Measurements from ENCODE around the gene ASAP2.

ASAP2 gene

GRCh38 chr2:9430316-9431293 lies 224.0 kb downstream of the ASAP2 start:
- no peak for DNase-seq (ENCODE audit: low spot score)

DNA sequence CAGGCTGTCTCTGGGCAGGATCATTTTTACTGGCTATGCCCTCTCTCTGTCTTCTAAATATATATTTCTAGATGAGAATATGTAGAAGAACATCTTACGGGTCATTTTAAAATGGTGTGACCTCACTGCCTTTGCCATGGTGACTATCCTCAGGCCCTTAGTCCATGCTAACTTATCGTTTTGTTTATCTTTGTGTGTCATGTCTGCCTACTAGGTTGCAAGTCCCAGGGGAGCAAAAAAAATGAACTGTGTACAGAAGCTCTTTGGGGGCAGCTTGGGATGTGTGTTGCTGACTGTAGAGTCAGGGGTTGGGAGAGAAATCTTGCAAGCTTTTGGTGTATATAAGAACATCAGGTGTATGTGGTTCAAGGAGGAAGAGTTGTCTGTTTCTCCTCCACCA lies 227.9 kb downstream of the ASAP2 start:
- DNase-seq (ENCODE audit: low spot score) = no peak

GRCh38 chr2:9439536-9439935 lies 232.9 kb downstream of the ASAP2 start:
- no peak for DNase-seq (ENCODE audit: low spot score)

GRCh38 chr2:9440058-9440727 lies 233.6 kb downstream of the ASAP2 start:
- no peak for DNase-seq (ENCODE audit: low spot score)

DNA sequence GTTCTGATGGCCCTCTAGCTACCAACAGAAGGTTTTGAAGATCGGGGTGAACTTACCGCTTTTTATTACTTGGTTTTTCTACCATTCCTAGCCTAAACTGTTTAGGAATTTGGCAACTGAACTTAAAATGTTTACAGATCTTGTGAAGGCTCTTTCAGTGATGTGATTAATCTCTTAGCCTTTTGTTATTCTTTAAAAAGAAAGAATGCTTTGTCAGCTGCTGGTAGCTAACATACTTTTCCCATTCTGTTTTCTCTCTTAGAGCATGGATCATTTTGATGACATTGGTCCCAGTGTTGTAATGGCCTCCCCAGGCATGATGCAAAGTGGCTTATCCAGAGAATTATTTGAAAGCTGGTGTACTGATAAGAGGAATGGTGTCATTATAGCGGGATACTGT lies 234.9 kb downstream of the ASAP2 start:
- DNase-seq (ENCODE audit: low spot score) = no peak

DNA sequence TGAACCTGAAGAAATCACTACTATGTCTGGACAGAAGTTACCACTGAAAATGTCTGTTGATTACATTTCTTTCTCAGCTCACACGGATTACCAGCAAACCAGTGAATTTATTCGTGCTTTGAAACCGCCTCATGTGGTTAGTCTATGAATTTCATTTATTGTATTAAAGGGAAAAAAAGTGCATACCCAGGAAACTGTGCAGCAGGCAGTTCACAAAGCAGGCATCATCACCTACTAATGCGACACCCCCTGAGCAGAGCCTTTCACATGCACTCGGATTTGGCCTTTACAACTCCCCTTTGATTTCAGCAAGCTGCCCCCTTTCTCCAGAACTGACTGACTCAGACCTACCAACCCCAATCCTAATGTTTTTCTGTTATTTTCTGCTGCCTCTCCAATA lies 236.9 kb downstream of the ASAP2 start:
- DNase-seq (ENCODE audit: low spot score) = no peak

- no peak for DNase-seq (ENCODE audit: low spot score)
Measured at GRCh38 chr2:9445089-9445488, 238.5 kb downstream of the ASAP2 start.

DNA sequence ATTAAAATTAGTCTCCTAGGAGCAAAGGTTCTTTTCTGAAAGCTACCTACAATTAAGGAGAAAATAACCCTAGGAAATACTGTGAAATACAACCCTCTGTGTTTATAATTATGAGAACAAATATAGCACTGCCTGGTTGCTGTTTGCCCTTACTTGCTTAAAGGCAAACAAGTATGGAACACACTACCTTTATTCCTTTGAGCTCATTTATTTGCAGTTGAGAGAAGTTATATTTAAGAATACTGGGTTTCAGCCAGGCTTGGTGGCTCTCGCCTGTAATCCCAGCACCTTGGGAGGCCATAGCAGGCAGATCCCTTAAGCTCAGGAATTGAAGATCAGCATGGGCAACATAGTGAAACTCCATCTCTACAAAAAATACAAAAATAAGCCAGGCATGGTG lies 244.6 kb downstream of the ASAP2 start:
- DNase-seq (ENCODE audit: low spot score) = no peak

Measured in SW480 (cell line).